NK-92 (cell line): Measurements from ENCODE around the gene PLD4.
"Not testable (repeated sequence)": the region's sequence is repeated elsewhere in the genome, so short reads cannot be mapped to it uniquely, and the experiment has no call there.

Source experiments
- DNase-seq: peaks from one replicate; lab custom pipeline; 2025; ENCODE audit not compliant: unreplicated experiment; lab: John Stamatoyannopoulos, UW

PLD4 gene

GRCh38 chr14:104939666-104940410, 15.2 kb downstream of the PLD4 start:
- DNase-seq = no peak

- DNase-seq = no peak
These were observed 16.0 kb downstream of the PLD4 start for GRCh38 chr14:104940526-104941150.

- no peak for DNase-seq
These were observed 17.1 kb downstream of the PLD4 start for GRCh38 chr14:104941508-104942365.

GRCh38 chr14:104942586-104942985, 17.9 kb downstream of the PLD4 start:
- no peak for DNase-seq

GRCh38 chr14:104943216-104944015, 18.7 kb downstream of the PLD4 start:
- not testable (repeated sequence) for DNase-seq

- DNase-seq = not testable (repeated sequence)
These were observed 19.3 kb downstream of the PLD4 start for GRCh38 chr14:104944016-104944308.

- not testable (repeated sequence) for DNase-seq
These were observed 19.9 kb downstream of the PLD4 start for GRCh38 chr14:104944436-104945205.

- DNase-seq = not testable (repeated sequence)
These were observed 20.6 kb downstream of the PLD4 start for GRCh38 chr14:104945266-104945665.

GRCh38 chr14:104945986-104946965, 21.6 kb downstream of the PLD4 start:
- DNase-seq = not testable (repeated sequence)

GRCh38 chr14:104947201-104947600, 22.5 kb downstream of the PLD4 start:
- DNase-seq = not testable (repeated sequence)

GRCh38 chr14:104947881-104948735, 23.4 kb downstream of the PLD4 start:
- not testable (repeated sequence) for DNase-seq

GRCh38 chr14:104948736-104949031, 24.0 kb downstream of the PLD4 start:
- no peak for DNase-seq

- not testable (repeated sequence) for DNase-seq
These were observed 24.8 kb downstream of the PLD4 start for GRCh38 chr14:104949406-104949955.

- DNase-seq = no peak
These were observed 25.3 kb downstream of the PLD4 start for GRCh38 chr14:104950021-104950420.

- DNase-seq = not testable (repeated sequence)
These were observed 26.0 kb downstream of the PLD4 start for GRCh38 chr14:104950701-104951100.

GRCh38 chr14:104951863-104952657, 27.4 kb downstream of the PLD4 start:
- not testable (repeated sequence) for DNase-seq

GRCh38 chr14:104953097-104953496, 28.4 kb downstream of the PLD4 start:
- DNase-seq = no peak
